ENCODE data around the gene BBS12.
"Not testable (repeated sequence)": the region's sequence is repeated elsewhere in the genome, so short reads cannot be mapped to it uniquely, and the experiment has no call there.

Gene BBS12

GRCh38 chr4:122766353-122766705, 33.8 kb downstream of the BBS12 start:
- no peak for DNase-seq

GRCh38 chr4:122766950-122767349, 34.4 kb downstream of the BBS12 start:
- DNase-seq: no peak

- no peak for DNase-seq
Measured at GRCh38 chr4:122771724-122772123, 39.2 kb downstream of the BBS12 start.

- DNase-seq: peak; percentile 56
Measured at GRCh38 chr4:122772311-122772710, 39.8 kb downstream of the BBS12 start.

GRCh38 chr4:122772986-122773385, 40.5 kb downstream of the BBS12 start:
- DNase-seq: no peak

GRCh38 chr4:122775039-122775438, 42.5 kb downstream of the BBS12 start:
- DNase-seq: no peak

GRCh38 chr4:122775987-122776836, 43.7 kb downstream of the BBS12 start:
- DNase-seq: peak; percentile 40

GRCh38 chr4:122776916-122777315, 44.4 kb downstream of the BBS12 start:
- peak; percentile 59 for DNase-seq

- DNase-seq: peak; percentile 98
Measured at GRCh38 chr4:122777846-122778673, 45.6 kb downstream of the BBS12 start.

- no peak for DNase-seq
Measured at GRCh38 chr4:122781486-122781885, 49.0 kb downstream of the BBS12 start.

- DNase-seq: peak; percentile 98
Measured at GRCh38 chr4:122783301-122784215, 51.1 kb downstream of the BBS12 start.

GRCh38 chr4:122784261-122784660, 51.8 kb downstream of the BBS12 start:
- DNase-seq: no peak

GRCh38 chr4:122785099-122785498, 52.6 kb downstream of the BBS12 start:
- DNase-seq: no peak

GRCh38 chr4:122786296-122786695, 53.8 kb downstream of the BBS12 start:
- DNase-seq: not testable (repeated sequence)

GRCh38 chr4:122786920-122787319, 54.4 kb downstream of the BBS12 start:
- DNase-seq: not testable (repeated sequence)

- no peak for DNase-seq
Measured at GRCh38 chr4:122787940-122788339, 55.4 kb downstream of the BBS12 start.

GRCh38 chr4:122788935-122789334, 56.4 kb downstream of the BBS12 start:
- DNase-seq: no peak

GRCh38 chr4:122793811-122794210, 61.3 kb downstream of the BBS12 start:
- no peak for DNase-seq

Measured in fibroblast of skin of right biceps (primary cell).